Measurements from ENCODE around the gene NLRX1. TPM values are rescaled to one million over a fixed set of nuclear protein-coding genes. Genes with fewer than 3 reads are reported as not detected.

NLRX1 gene
- total and polyA plus RNA-seq, 7 experiments from 2014 or later: 6.5 to 19.5 (median 9.8) TPM

Other genes starting within 250 kb of the NLRX1 start
- gene BCL9L, start 242.8 kb upstream of the NLRX1 start, total RNA-seq: 100 to 1,000 TPM in 4 of 5 experiments, 10 to 100 TPM in 1; 67.8 to 269 (median 266) TPM
- 1 to 10 TPM; 6.7 to 7.2 TPM for gene BCL9L, start 242.8 kb upstream of the NLRX1 start, polyA plus RNA-seq
- gene UPK2, start 212.4 kb upstream of the NLRX1 start, total RNA-seq: under 1 TPM in 1 of 5 experiments, not detected in 4; 0.24 TPM
- under 1 TPM in 1 of 2 donors, not detected in 1; 0.51 TPM for gene UPK2, start 212.4 kb upstream of the NLRX1 start, polyA plus RNA-seq
- gene FOXR1, start 197.0 kb upstream of the NLRX1 start, total RNA-seq: not detected
- gene FOXR1, start 197.0 kb upstream of the NLRX1 start, polyA plus RNA-seq: not detected
- 100 to 1,000 TPM in 4 of 5 experiments, 10 to 100 TPM in 1; 53.5 to 136 (median 109) TPM for gene CENATAC, start 170.6 kb upstream of the NLRX1 start, total RNA-seq
- 10 to 100 TPM in 1 of 2 donors, 1 to 10 TPM in 1; 8.4 to 13.5 TPM for gene CENATAC, start 170.6 kb upstream of the NLRX1 start, polyA plus RNA-seq
- gene RPS25, start 150.4 kb upstream of the NLRX1 start, total RNA-seq: 1,000 to 10,000 TPM; 1,535 to 3,042 (median 2,772) TPM
- 1,000 to 10,000 TPM; 4,222 to 6,094 TPM for gene RPS25, start 150.4 kb upstream of the NLRX1 start, polyA plus RNA-seq
- 10 to 100 TPM; 70.7 to 80.3 (median 77.8) TPM for gene TRAPPC4, start 150.0 kb upstream of the NLRX1 start, total RNA-seq
- gene TRAPPC4, start 150.0 kb upstream of the NLRX1 start, polyA plus RNA-seq: 100 to 1,000 TPM in 1 of 2 donors, 10 to 100 TPM in 1; 82.1 to 123 TPM
- 10 to 100 TPM in 3 of 5 experiments, 1 to 10 TPM in 2; 7.1 to 20.8 (median 14.6) TPM for gene SLC37A4, start 137.8 kb upstream of the NLRX1 start, total RNA-seq
- 10 to 100 TPM; 10.6 to 13.1 TPM for gene SLC37A4, start 137.8 kb upstream of the NLRX1 start, polyA plus RNA-seq
- gene HYOU1, start 111.5 kb upstream of the NLRX1 start, total RNA-seq: 100 to 1,000 TPM in 3 of 5 experiments, 10 to 100 TPM in 2; 77.8 to 198 (median 110) TPM
- gene HYOU1, start 111.5 kb upstream of the NLRX1 start, polyA plus RNA-seq: 10 to 100 TPM; 11.3 to 18.3 TPM
- 10 to 100 TPM; 39.0 to 73.9 (median 57.1) TPM for gene VPS11, start 100.9 kb upstream of the NLRX1 start, total RNA-seq
- 10 to 100 TPM; 40.3 to 72.1 TPM for gene VPS11, start 100.9 kb upstream of the NLRX1 start, polyA plus RNA-seq
- 10 to 100 TPM in 1 of 5 experiments, 1 to 10 TPM in 4; 6.7 to 25.4 (median 7.7) TPM for gene HMBS, start 83.8 kb upstream of the NLRX1 start, total RNA-seq
- 10 to 100 TPM; 20.8 to 25.3 TPM for gene HMBS, start 83.8 kb upstream of the NLRX1 start, polyA plus RNA-seq
- 10 to 100 TPM; 21.9 to 63.9 (median 37.9) TPM for gene DPAGT1, start 66.9 kb upstream of the NLRX1 start, total RNA-seq
- 10 to 100 TPM; 25.0 to 32.6 TPM for gene DPAGT1, start 66.9 kb upstream of the NLRX1 start, polyA plus RNA-seq
- gene C2CD2L, start 61.4 kb upstream of the NLRX1 start, total RNA-seq: 10 to 100 TPM; 24.7 to 40.7 (median 36.1) TPM
- 10 to 100 TPM in 1 of 2 donors, 1 to 10 TPM in 1; 2.7 to 10.2 TPM for gene C2CD2L, start 61.4 kb upstream of the NLRX1 start, polyA plus RNA-seq
- gene HINFP, start 47.1 kb upstream of the NLRX1 start, total RNA-seq: 10 to 100 TPM; 30.7 to 79.7 (median 42.7) TPM
- 10 to 100 TPM; 14.7 to 24.1 TPM for gene HINFP, start 47.1 kb upstream of the NLRX1 start, polyA plus RNA-seq
- under 1 TPM in 1 of 5 experiments, not detected in 4; 0.13 TPM for gene ABCG4, start 19.7 kb upstream of the NLRX1 start, total RNA-seq
- not detected for gene ABCG4, start 19.7 kb upstream of the NLRX1 start, polyA plus RNA-seq
- 1 to 10 TPM in 3 of 5 experiments, under 1 TPM in 2; 0.19 to 2.2 (median 1.2) TPM for gene NHERF4, start 16.8 kb downstream of the NLRX1 start, total RNA-seq
- gene NHERF4, start 16.8 kb downstream of the NLRX1 start, polyA plus RNA-seq: not detected
- 10 to 100 TPM; 37.0 to 51.8 (median 40.5) TPM for gene CBL, start 37.6 kb downstream of the NLRX1 start, total RNA-seq
- gene CBL, start 37.6 kb downstream of the NLRX1 start, polyA plus RNA-seq: 10 to 100 TPM; 17.5 to 18.0 TPM
- 1 to 10 TPM in 2 of 5 experiments, under 1 TPM in 3; 0.08 to 5.1 (median 0.73) TPM for gene MCAM, start 148.4 kb downstream of the NLRX1 start, total RNA-seq
- gene MCAM, start 148.4 kb downstream of the NLRX1 start, polyA plus RNA-seq: under 1 TPM in 1 of 2 donors, not detected in 1; 0.26 TPM
- 10 to 100 TPM; 16.9 to 28.3 (median 18.9) TPM for gene RNF26, start 165.8 kb downstream of the NLRX1 start, total RNA-seq
- gene RNF26, start 165.8 kb downstream of the NLRX1 start, polyA plus RNA-seq: 10 to 100 TPM; 50.3 to 59.1 TPM
- gene C1QTNF5, start 172.2 kb downstream of the NLRX1 start, total RNA-seq: not detected
- gene C1QTNF5, start 172.2 kb downstream of the NLRX1 start, polyA plus RNA-seq: not detected
- gene MFRP, start 178.0 kb downstream of the NLRX1 start, total RNA-seq: not detected
- gene MFRP, start 178.0 kb downstream of the NLRX1 start, polyA plus RNA-seq: not detected
- 1 to 10 TPM in 1 of 5 experiments, under 1 TPM in 4; 0.07 to 1.1 (median 0.43) TPM for gene USP2, start 213.0 kb downstream of the NLRX1 start, total RNA-seq
- under 1 TPM; 0.26 to 0.50 TPM for gene USP2, start 213.0 kb downstream of the NLRX1 start, polyA plus RNA-seq

Measured in naive thymus-derived CD4-positive, alpha-beta T cell (primary cell).